Astrocyte (in vitro differentiated cells and primary cell): ENCODE data around the gene ANKH. TPM values are rescaled to one million over a fixed set of nuclear protein-coding genes. Genes with fewer than 3 reads are reported as not detected.

ENCODE experiments used
- DNase-seq: peaks from one replicate; pipeline ENCODE4 v3.0.0-alpha.2; 2010; ENCODE audit warnings: low read depth
- FAIRE-seq: peaks from 2 replicates; lab custom pipeline; 2011; peaks lifted over from hg19 to GRCh38; lab: Jason Lieb, UNC
- H2AFZ ChIP-seq: 2 replicates; pipeline ENCODE4 v1.6.0; 2012; ENCODE audit warnings: low read depth, low read length, inconsistent platforms
- H3K27ac ChIP-seq: 2 replicates; pipeline ENCODE4 v1.5.1; 2011; ENCODE audit warnings: low read depth, low read length, inconsistent platforms
- H3K27me3 ChIP-seq: 2 replicates; pipeline ENCODE4 v1.6.0; 2011; ENCODE audit warnings: low read length, inconsistent platforms; ENCODE audit not compliant: insufficient read depth
- H3K36me3 ChIP-seq: 2 replicates; pipeline ENCODE4 v1.5.1; 2011; ENCODE audit warnings: low read length, inconsistent platforms; ENCODE audit not compliant: insufficient read depth
- H3K4me1 ChIP-seq: 2 replicates; pipeline ENCODE4 v1.5.1; 2011; ENCODE audit warnings: low read length, inconsistent platforms; ENCODE audit not compliant: insufficient read depth
- H3K4me2 ChIP-seq: 2 replicates; pipeline ENCODE4 v1.6.0; 2012; ENCODE audit warnings: low read length, inconsistent platforms
- H3K4me3 ChIP-seq: 2 replicates; pipeline ENCODE4 v1.5.1; 2011; ENCODE audit warnings: low read depth, mild to moderate bottlenecking, low read length, inconsistent platforms; ENCODE audit not compliant: insufficient read depth
- H3K79me2 ChIP-seq: 2 replicates; pipeline ENCODE4 v1.6.0; 2012; ENCODE audit warnings: mild to moderate bottlenecking, low read length, inconsistent platforms; ENCODE audit not compliant: insufficient read depth
- H3K9ac ChIP-seq: 2 replicates; pipeline ENCODE4 v1.6.0; 2012; ENCODE audit warnings: mild to moderate bottlenecking, low read length, inconsistent platforms
- H3K9me3 ChIP-seq: 2 replicates; pipeline ENCODE4 v1.5.1; 2012; ENCODE audit warnings: low read depth, mild to moderate bottlenecking, low read length, inconsistent platforms; ENCODE audit not compliant: insufficient read depth
- H4K20me1 ChIP-seq: 2 replicates; pipeline ENCODE4 v1.6.0; 2012; ENCODE audit warnings: low read length, inconsistent platforms; ENCODE audit not compliant: insufficient read depth
- H3K27ac Mint-ChIP-seq: one replicate; pipeline ENCODE4 v1.8.0; 2021; ENCODE audit warnings: mild to moderate bottlenecking, mixed read lengths; ENCODE audit not compliant: unreplicated experiment
- H3K27me3 Mint-ChIP-seq: one replicate; pipeline ENCODE4 v1.8.0; 2021; ENCODE audit warnings: low read depth, mixed read lengths; ENCODE audit not compliant: unreplicated experiment
- H3K36me3 Mint-ChIP-seq: one replicate; pipeline ENCODE4 v1.8.0; 2021; ENCODE audit warnings: low read depth, mixed read lengths; ENCODE audit not compliant: unreplicated experiment
- H3K4me1 Mint-ChIP-seq: one replicate; pipeline ENCODE4 v1.8.0; 2021; ENCODE audit warnings: low read depth, mixed read lengths; ENCODE audit not compliant: unreplicated experiment
- H3K4me3 Mint-ChIP-seq: one replicate; pipeline ENCODE4 v1.8.0; 2021; ENCODE audit warnings: mild to moderate bottlenecking, moderate library complexity, mixed read lengths; ENCODE audit not compliant: unreplicated experiment
- H3K9me3 Mint-ChIP-seq: one replicate; pipeline ENCODE4 v1.8.0; 2021; ENCODE audit warnings: mild to moderate bottlenecking, mixed read lengths; ENCODE audit not compliant: unreplicated experiment
- EZH2 ChIP-seq: IDR thresholded peaks from 2 replicates; pipeline ENCODE4 v1.6.1; 2012; ENCODE audit warnings: mild to moderate bottlenecking, low read length, inconsistent platforms; ENCODE audit not compliant: insufficient read depth
- total RNA-seq: library from RNA; stranded (reverse); gene quantifications from 2 replicates; pipeline ENCODE4 v1.2.1, GENCODE V29; 2021
- TF ChIP-seq, protein P1 (sequence below): IDR thresholded peaks from 2 replicates; pipeline ENCODE4 v1.5.1; 2011; ENCODE audit warnings: low read depth, mild to moderate bottlenecking, inconsistent platforms, low read length, moderate library complexity; ENCODE audit not compliant: insufficient read depth

ANKH gene
- total RNA-seq, 1 donor from 2014 or later, result 15.8 TPM

DNA sequence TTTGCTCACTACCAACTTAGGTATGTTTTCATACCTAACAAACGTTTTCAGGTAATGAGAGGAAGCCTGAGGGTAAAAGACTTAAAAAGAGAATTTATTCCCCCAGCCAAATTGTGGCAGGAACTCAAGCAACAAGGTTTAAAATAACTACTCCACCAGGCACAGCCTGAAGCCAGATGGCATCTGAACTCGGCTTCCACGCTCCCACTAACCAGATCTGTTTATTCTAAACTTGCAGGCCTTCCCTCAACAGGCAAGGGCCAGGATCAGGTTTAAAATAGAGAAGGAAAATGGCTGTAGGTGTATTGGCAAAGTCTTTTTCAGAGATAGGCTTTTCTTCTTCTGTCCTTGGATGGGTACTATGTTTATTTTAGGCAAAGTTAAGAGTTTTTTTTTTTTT lies 117.6 kb downstream of the ANKH start:
- no peaks in the 10 kb centered on the region for H3K9me3 ChIP-seq
- H3K4me2 ChIP-seq, result no peak overlapping the region
- H3K27me3 ChIP-seq, result no peaks in the 10 kb centered on the region
- no peak overlapping the region for H3K4me3 ChIP-seq
- no peak overlapping the region for H3K9ac ChIP-seq
- peaks cover 2% of the 10 kb centered on the region for H3K27me3 Mint-ChIP-seq
- no peaks in the 10 kb centered on the region for H3K4me1 ChIP-seq
- FAIRE-seq (no peak), DNase-seq (no peak)
- TF ChIP-seq EZH2, result no peak
- TF ChIP-seq, protein P1, sequence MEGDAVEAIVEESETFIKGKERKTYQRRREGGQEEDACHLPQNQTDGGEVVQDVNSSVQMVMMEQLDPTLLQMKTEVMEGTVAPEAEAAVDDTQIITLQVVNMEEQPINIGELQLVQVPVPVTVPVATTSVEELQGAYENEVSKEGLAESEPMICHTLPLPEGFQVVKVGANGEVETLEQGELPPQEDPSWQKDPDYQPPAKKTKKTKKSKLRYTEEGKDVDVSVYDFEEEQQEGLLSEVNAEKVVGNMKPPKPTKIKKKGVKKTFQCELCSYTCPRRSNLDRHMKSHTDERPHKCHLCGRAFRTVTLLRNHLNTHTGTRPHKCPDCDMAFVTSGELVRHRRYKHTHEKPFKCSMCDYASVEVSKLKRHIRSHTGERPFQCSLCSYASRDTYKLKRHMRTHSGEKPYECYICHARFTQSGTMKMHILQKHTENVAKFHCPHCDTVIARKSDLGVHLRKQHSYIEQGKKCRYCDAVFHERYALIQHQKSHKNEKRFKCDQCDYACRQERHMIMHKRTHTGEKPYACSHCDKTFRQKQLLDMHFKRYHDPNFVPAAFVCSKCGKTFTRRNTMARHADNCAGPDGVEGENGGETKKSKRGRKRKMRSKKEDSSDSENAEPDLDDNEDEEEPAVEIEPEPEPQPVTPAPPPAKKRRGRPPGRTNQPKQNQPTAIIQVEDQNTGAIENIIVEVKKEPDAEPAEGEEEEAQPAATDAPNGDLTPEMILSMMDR, result no peak
- no peak overlapping the region for H3K27ac ChIP-seq
- no peak overlapping the region for H2AFZ ChIP-seq
- H3K36me3 ChIP-seq, result no peaks in the 10 kb centered on the region
- no peaks in the 10 kb centered on the region for H3K9me3 Mint-ChIP-seq
- no peaks in the 10 kb centered on the region for H3K79me2 ChIP-seq
- no peak overlapping the region for H3K4me3 Mint-ChIP-seq
- peaks cover 2% of the 10 kb centered on the region for H3K4me1 Mint-ChIP-seq
- no peaks in the 10 kb centered on the region for H4K20me1 ChIP-seq
- no peak overlapping the region for H3K27ac Mint-ChIP-seq
- H3K36me3 Mint-ChIP-seq, result no peaks in the 10 kb centered on the region

DNA sequence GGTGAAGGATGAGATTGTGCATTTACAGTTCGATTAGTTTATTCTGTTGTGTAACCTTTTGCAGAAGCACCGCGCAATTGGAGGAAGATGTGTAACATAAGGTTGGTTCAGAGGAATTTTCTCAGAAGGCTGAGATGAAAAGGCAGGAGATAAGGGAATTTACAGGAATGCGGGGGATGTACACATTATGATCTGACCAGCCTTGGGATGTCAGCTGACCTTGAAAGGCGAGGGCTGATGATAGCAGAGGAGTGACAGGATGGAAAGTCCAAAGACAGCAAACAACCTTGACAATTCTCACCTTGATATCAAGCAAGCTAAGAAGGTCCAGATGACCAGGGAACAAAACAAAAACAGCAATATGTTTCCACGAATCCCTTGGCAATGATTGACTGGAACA lies 118.3 kb downstream of the ANKH start:
- no peak for FAIRE-seq
- H3K9me3 Mint-ChIP-seq, result no peaks in the 10 kb centered on the region

DNA sequence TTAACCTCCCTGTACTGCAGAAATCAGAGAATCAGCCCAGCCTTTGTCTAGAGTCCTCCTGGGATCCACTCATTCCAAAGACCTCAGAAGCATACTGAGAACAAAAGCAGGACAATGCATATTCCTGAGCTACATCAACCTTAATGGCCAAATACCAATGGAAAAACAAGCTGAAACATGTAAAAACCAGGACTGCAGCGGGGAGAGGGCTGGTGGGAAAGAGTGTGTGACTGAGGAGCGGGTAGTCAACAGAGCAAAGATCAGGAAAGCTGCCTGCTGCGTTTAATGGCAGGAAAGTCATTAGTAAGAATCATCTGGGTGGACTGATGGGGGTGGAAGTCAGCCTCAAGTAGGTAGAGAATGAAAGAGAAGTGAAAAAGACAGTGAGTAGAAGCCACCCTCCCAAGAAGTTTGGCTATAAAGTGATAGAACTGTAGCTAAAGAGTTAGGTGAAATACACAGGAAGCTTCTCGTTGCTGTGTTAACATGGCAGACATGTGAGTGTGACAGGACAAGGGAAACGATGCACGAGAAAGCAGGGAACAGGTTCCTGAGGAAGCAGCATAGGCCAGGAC lies 119.0 kb downstream of the ANKH start:
- Mint-ChIP-seq H3K36me3 (no peaks in the 10 kb centered on the region), H3K27me3 (peaks cover 2% of the 10 kb centered on the region), H3K4me3 (no peak overlapping the region), H3K9me3 (no peaks in the 10 kb centered on the region), H3K4me1 (peaks cover 2% of the 10 kb centered on the region), H3K27ac (no peak overlapping the region)
- H3K9me3 ChIP-seq, result no peaks in the 10 kb centered on the region
- H3K27me3 ChIP-seq, result no peaks in the 10 kb centered on the region
- TF ChIP-seq EZH2, result no peak
- TF ChIP-seq, protein P1, result no peak
- no peak overlapping the region for H3K4me3 ChIP-seq
- H3K9ac ChIP-seq, result no peak overlapping the region
- no peak overlapping the region for H3K4me2 ChIP-seq
- H3K4me1 ChIP-seq, result no peaks in the 10 kb centered on the region
- H2AFZ ChIP-seq, result no peak overlapping the region
- DNase-seq, result no peak
- no peak overlapping the region for H3K27ac ChIP-seq
- no peak for FAIRE-seq
- H4K20me1 ChIP-seq, result no peaks in the 10 kb centered on the region
- no peaks in the 10 kb centered on the region for H3K36me3 ChIP-seq
- no peaks in the 10 kb centered on the region for H3K79me2 ChIP-seq

More for the DNA sequence above, 118.3 kb downstream of the ANKH start:
- no peaks in the 10 kb centered on the region for H3K36me3 ChIP-seq
- H3K4me1 Mint-ChIP-seq, result peaks cover 2% of the 10 kb centered on the region
- no peak overlapping the region for H3K4me3 ChIP-seq
- no peak for DNase-seq
- no peaks in the 10 kb centered on the region for H3K4me1 ChIP-seq
- peaks cover 2% of the 10 kb centered on the region for H3K27me3 Mint-ChIP-seq
- H3K36me3 Mint-ChIP-seq, result no peaks in the 10 kb centered on the region
- H3K27ac Mint-ChIP-seq, result no peak overlapping the region
- no peak for TF ChIP-seq EZH2
- TF ChIP-seq, protein P1, result no peak
- H3K79me2 ChIP-seq, result no peaks in the 10 kb centered on the region
- H3K9me3 ChIP-seq, result no peaks in the 10 kb centered on the region
- no peaks in the 10 kb centered on the region for H4K20me1 ChIP-seq
- no peak overlapping the region for H3K9ac ChIP-seq
- H3K27me3 ChIP-seq, result no peaks in the 10 kb centered on the region
- no peak overlapping the region for H3K27ac ChIP-seq
- no peak overlapping the region for H3K4me2 ChIP-seq
- H3K4me3 Mint-ChIP-seq, result no peak overlapping the region
- H2AFZ ChIP-seq, result no peak overlapping the region
